HepG2 (cell line): ENCODE data around the gene TBX6. TPM values are rescaled to one million over a fixed set of nuclear protein-coding genes. Genes with fewer than 3 reads are reported as not detected.

Experiments
- ATAC-seq: fragments of 200-7000 bp; cut with Tn5 transposase; 3 replicates; pipeline ENCODE4 v1.9.1; 2020; ENCODE audit warnings: mild to moderate bottlenecking, moderate library complexity
- BruUV-seq: library from RNA; stranded (reverse); fragments of 400-500 nt; replicated peaks from 2 replicates; lab custom pipeline; 2021; lab: Mats Ljungman, UMichigan
- CTCF ChIA-PET: fragments of 300-600 bp; formaldehyde crosslinking; extraction: SDS; loops from one replicate; lab custom pipeline; 2021; ENCODE audit warnings: low total read pairs, inconsistent platforms, low intra/inter-chr PET ratio; lab: Yijun Ruan, JAX
- POLR2A ChIA-PET: fragments of 350-600 bp; sonication (Branson Sonifier 250); formaldehyde crosslinking; loops from one replicate; lab custom pipeline; 2020; ENCODE audit warnings: antibody characterized with exemption, inconsistent platforms; lab: Yijun Ruan, JAX
- DNase-seq: peaks from one replicate; pipeline ENCODE4 v3.0.0-alpha.2; 2015; ENCODE audit warnings: low spot score
- FAIRE-seq: peaks from 3 replicates; lab custom pipeline; 2011; peaks lifted over from hg19 to GRCh38; lab: Jason Lieb, UNC
- H2AFZ ChIP-seq: one replicate; pipeline ENCODE4 v1.6.1; 2011; ENCODE audit warnings: low read length, inconsistent platforms
- H3K27ac ChIP-seq: fragments of 300-600 bp; 3 replicates; pipeline ENCODE4 v1.8.0; 2011; ENCODE audit warnings: mixed run types, mild to moderate bottlenecking, mixed read lengths, low read length, inconsistent platforms; ENCODE audit not compliant: insufficient read depth; ENCODE audit errors: extremely low read length
- H3K27me3 ChIP-seq, 2 experiments: fragments of 200-600 bp in 1 of 2; 2 replicates in 1 of 2; 3 replicates in 1 of 2; pipeline versions ENCODE4 v1.6.0 to v1.8.0; 2011; ENCODE audit warnings: low read length in 2 of 2, mild to moderate bottlenecking in 2 of 2, moderate library complexity in 2 of 2, inconsistent platforms in 1 of 2; ENCODE audit not compliant: insufficient read depth in 2 of 2, control insufficient read depth in 1 of 2
- H3K36me3 ChIP-seq, 2 experiments: fragments of 200-600 bp in 1 of 2; replicated peaks in 1 of 2; 2 replicates in 1 of 2; 3 replicates in 1 of 2; pipeline versions ENCODE4 v1.5.1 to v1.8.0; 2011; ENCODE audit warnings: low read length in 2 of 2, inconsistent platforms in 1 of 2; ENCODE audit not compliant: insufficient read depth in 2 of 2, control insufficient read depth in 1 of 2
- H3K4me1 ChIP-seq: 2 replicates; pipeline ENCODE4 v1.5.1; 2012; ENCODE audit warnings: low read length, inconsistent platforms; ENCODE audit not compliant: insufficient read depth
- H3K4me2 ChIP-seq: 2 replicates; pipeline ENCODE4 v1.6.0; 2011; ENCODE audit warnings: low read depth, low read length, inconsistent platforms
- H3K4me3 ChIP-seq, 3 experiments: fragments of 200-600 bp in 1 of 3; sonication (generic), shearing (Covaris generic) in 1 of 3; replicated peaks in 1 of 3; 2 replicates each; pipeline ENCODE4 v1.5.1; 2011 to 2016; ENCODE audit warnings: low read length in 3 of 3, inconsistent platforms in 2 of 3, low read depth in 2 of 3, mild to moderate bottlenecking in 2 of 3, control low read depth in 1 of 3, mixed read lengths in 1 of 3; ENCODE audit not compliant: insufficient read depth in 1 of 3
- H3K79me2 ChIP-seq: one replicate; pipeline ENCODE4 v1.6.1; 2011; ENCODE audit warnings: low read length, inconsistent platforms; ENCODE audit not compliant: insufficient read depth
- H3K9ac ChIP-seq: 2 replicates; pipeline ENCODE4 v1.6.0; 2011; ENCODE audit warnings: mild to moderate bottlenecking, low read depth, low read length, inconsistent platforms; ENCODE audit not compliant: insufficient read depth
- H3K9me3 ChIP-seq: 2 replicates; pipeline ENCODE4 v1.5.1; 2012; ENCODE audit warnings: mild to moderate bottlenecking, low read length
- H4K20me1 ChIP-seq: 2 replicates; pipeline ENCODE4 v1.6.0; 2011; ENCODE audit warnings: inconsistent platforms, mild to moderate bottlenecking, low read length, moderate library complexity; ENCODE audit not compliant: insufficient read depth
- KDM4B ChIP-seq: sonication (generic); formaldehyde crosslinking; IDR thresholded peaks from 2 replicates; pipeline ENCODE4 v1.4.0; 2020; ENCODE audit warnings: missing genetic modification reagents
- KLF15 ChIP-seq: sonication (generic); formaldehyde crosslinking; IDR thresholded peaks from 2 replicates; pipeline ENCODE4 v1.8.1; 2023; ENCODE audit warnings: borderline replicate concordance, mild to moderate bottlenecking, inconsistent platforms, missing genetic modification reagents, mixed read lengths
- MEIS2 ChIP-seq: sonication (generic); formaldehyde crosslinking; IDR thresholded peaks from 2 replicates; pipeline ENCODE4 v1.9.0; 2021; ENCODE audit warnings: mild to moderate bottlenecking, missing genetic modification reagents
- NAIF1 ChIP-seq: sonication (generic); formaldehyde crosslinking; IDR thresholded peaks from 2 replicates; pipeline ENCODE4 v1.5.0; 2020; ENCODE audit warnings: mild to moderate bottlenecking, missing genetic modification reagents, borderline replicate concordance
- POLR2AphosphoS2 ChIP-seq: IDR thresholded peaks from 2 replicates; pipeline ENCODE4 v1.6.1; 2011; ENCODE audit warnings: low read depth, low read length, improper control_type of control experiment
- REL ChIP-seq: sonication (generic); formaldehyde crosslinking; conservative IDR thresholded peaks from 2 replicates; pipeline ENCODE4 v1.8.0; 2022; ENCODE audit warnings: mild to moderate bottlenecking, missing genetic modification reagents, moderate library complexity
- RFXAP ChIP-seq: sonication (generic); formaldehyde crosslinking; IDR thresholded peaks from 2 replicates; pipeline ENCODE4 v1.4.0; 2020; ENCODE audit warnings: missing genetic modification reagents, borderline replicate concordance
- RORA ChIP-seq: sonication (generic); formaldehyde crosslinking; IDR thresholded peaks from 2 replicates; pipeline ENCODE4 v1.5.0; 2020; ENCODE audit warnings: mild to moderate bottlenecking, missing genetic modification reagents, moderate library complexity
- U2AF2 ChIP-seq: fragments of 200-400 bp; formaldehyde crosslinking; IDR thresholded peaks from 2 replicates; pipeline ENCODE4 v1.6.1; 2017; ENCODE audit warnings: low read depth, mild to moderate bottlenecking, low read length
- ZNF160 ChIP-seq: sonication (generic); formaldehyde crosslinking; IDR thresholded peaks from 2 replicates; pipeline ENCODE4 v1.8.0; 2022; ENCODE audit warnings: mild to moderate bottlenecking, inconsistent platforms, missing genetic modification reagents
- ZNF501 ChIP-seq: sonication (generic); formaldehyde crosslinking; IDR thresholded peaks from 2 replicates; pipeline ENCODE4 v1.5.1; 2020; ENCODE audit warnings: mild to moderate bottlenecking, moderate library complexity, missing genetic modification reagents
- WGBS: methylation state at CpG from one replicate; pipeline ENCODE4 v1.1.6; 2017; ENCODE audit warnings: low lambda C conversion rate; 5-methylcytosine and 5-hydroxymethylcytosine counted together
- in situ Hi-C: cut with HindIII; loops from 2 replicates; pipeline ENCODE4 v1.10.0; 2017; ENCODE audit warnings: low pct_unique_long_range_greater_than_20kb; ENCODE audit not compliant: extremely low pct_ligation_motif_present
- intact Hi-C: fragments of 100-400 bp; cut with micrococcal nuclease; formaldehyde crosslinking; loops from one replicate; pipeline ENCODE4 v1.10.0; 2022; ENCODE audit not compliant: unreplicated experiment
- polyA plus RNA-seq, 8 experiments: library from polyadenylated mRNA; depleted of rRNA in 3 of 8; stranded (reverse) in 7 of 8; unstranded in 1 of 8; fragments of >200 nt; fragmentation: Illumina TruSeq in 4 of 8; extraction: Trizol in 4 of 8; gene quantifications; 2 replicates each; pipeline versions ENCODE4 v1.2.1 to v1.2.3, GENCODE V29; 2011 to 2016; ENCODE audit warnings: low read depth in 4 of 8, missing spikeins in 1 of 8, mixed read lengths in 1 of 8; ENCODE audit not compliant: insufficient read depth in 1 of 8
- total RNA-seq, 5 experiments: library from RNA; depleted of rRNA; stranded (reverse); fragments of >200 nt; fragmentation: Illumina TruSeq; extraction: Trizol; gene quantifications; 2 replicates each; pipeline ENCODE4 v1.2.3, GENCODE V29; 2016; ENCODE audit warnings: low read depth in 1 of 5
- TF ChIP-seq, protein P1 (sequence below): sonication (generic); formaldehyde crosslinking; IDR thresholded peaks from 2 replicates; pipeline ENCODE4 v1.5.0; 2020; ENCODE audit warnings: missing genetic modification reagents
- TF ChIP-seq, protein P2 (sequence below): sonication (generic); formaldehyde crosslinking; IDR thresholded peaks from 2 replicates; pipeline ENCODE4 v1.4.0; 2020; ENCODE audit warnings: low read depth, mild to moderate bottlenecking, missing genetic modification reagents
- TF ChIP-seq, protein P3 (sequence below): sonication (generic); formaldehyde crosslinking; IDR thresholded peaks from 2 replicates; pipeline ENCODE4 v1.4.0; 2020; ENCODE audit warnings: missing genetic modification reagents
- TF ChIP-seq, protein P4 (sequence below): sonication (generic); formaldehyde crosslinking; IDR thresholded peaks from 2 replicates; pipeline ENCODE4 v1.8.1; 2023; ENCODE audit warnings: mild to moderate bottlenecking, inconsistent platforms, moderate library complexity, missing genetic modification reagents, borderline replicate concordance

The TBX6 gene
- total and polyA plus RNA-seq, 2 of the 13 experiments (the other 11 are each of a cell fraction or from before 2014, with no cell fraction given) = 0.24 to 0.42 TPM

DNA sequence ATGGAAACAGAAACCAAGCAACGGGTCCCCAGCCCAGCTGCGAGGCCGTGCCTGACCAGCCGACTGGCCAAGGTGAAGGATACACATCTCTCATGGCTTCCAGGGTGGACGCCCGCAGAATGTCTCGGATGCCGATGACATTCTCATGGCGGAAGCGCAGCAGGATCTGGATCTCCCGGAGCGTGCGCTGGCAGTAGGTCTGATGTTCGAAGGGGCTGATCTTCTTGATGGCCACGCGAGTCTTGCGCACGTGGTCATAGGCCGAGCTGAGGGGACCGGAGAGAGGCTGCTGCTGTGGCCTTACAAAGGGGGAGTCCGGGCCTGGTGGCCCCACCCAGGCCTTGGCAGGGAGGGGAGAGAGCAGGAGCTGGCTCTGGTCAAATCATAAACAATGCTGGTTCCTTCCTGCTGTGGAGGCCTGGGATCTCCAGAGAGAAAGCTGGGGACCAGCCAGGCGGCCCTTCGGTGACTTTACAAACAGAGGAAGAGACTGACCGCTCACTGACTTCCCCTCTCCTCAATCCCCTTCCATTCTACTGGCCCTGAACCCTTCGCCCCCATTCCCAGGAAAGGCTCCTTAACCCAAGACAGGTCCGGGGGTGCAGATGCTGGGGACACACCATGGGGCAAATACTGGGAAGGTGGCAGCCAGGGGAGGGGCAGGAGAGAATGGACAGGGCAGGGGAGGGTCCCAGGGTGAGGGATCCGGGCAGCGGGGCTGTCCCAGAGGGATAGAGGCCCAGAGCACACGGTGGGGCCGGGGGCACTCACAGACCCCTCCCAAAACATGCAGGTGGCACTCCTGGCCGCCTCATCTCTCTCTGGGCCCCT lies 30.2 kb upstream of the TBX6 start:
- FAIRE-seq (no peak), DNase-seq (no peak), ATAC-seq (peak; percentile 17)
- peak overlapping the region; percentile 73 for H3K9ac ChIP-seq
- intact Hi-C loops (no loop called here), in situ Hi-C loops (no loop called here)
- H2AFZ ChIP-seq = no peak overlapping the region
- no peaks in the 10 kb centered on the region for H3K27me3 ChIP-seq
- WGBS = 77% methylated on average over 30 of the region's 31 CpGs
- H3K79me2 ChIP-seq = no peaks in the 10 kb centered on the region
- H3K4me2 ChIP-seq = peak overlapping the region; percentile 94
- H4K20me1 ChIP-seq = no peaks in the 10 kb centered on the region
- no TSS peak for BruUV-seq
- H3K9me3 ChIP-seq = no peaks in the 10 kb centered on the region
- H3K27ac ChIP-seq = peak overlapping the region; percentile 60
- peak overlapping the region; percentile 81 to 93 (median 93) for H3K4me3 ChIP-seq
- ChIA-PET POLR2A (interaction anchor here (1.5 to 2.1 kb wide), 3 partner anchors 10 to 56 kb away, joined by 4 to 8 read pairs (median 5); partner anchors contain the start of gene ALDOA), CTCF (no interaction called here)
- H3K4me1 ChIP-seq = peaks cover 55% of the 10 kb centered on the region
- peaks cover 5 to 14% of the 10 kb centered on the region in 2 experiments for H3K36me3 ChIP-seq
- TF ChIP-seq POLR2AphosphoS2 (no peak), NAIF1 (CRISPR knock-in tag) (no peak), MEIS2 (CRISPR knock-in tag) (0 out of 2 replicates have a peak, but pooled peaks have one; percentile 45), KLF15 (CRISPR knock-in tag) (no peak), RORA (CRISPR knock-in tag) (no peak), ZNF160 (0 out of 2 replicates have a peak, but pooled peaks have one; percentile 13), ZNF501 (CRISPR knock-in tag) (no peak), KDM4B (CRISPR knock-in tag) (no peak), RFXAP (CRISPR knock-in tag) (no peak), U2AF2 (no peak), REL (CRISPR knock-in tag) (0 out of 2 replicates have a peak, but pooled peaks have one; percentile 7)
- TF ChIP-seq, protein P1, sequence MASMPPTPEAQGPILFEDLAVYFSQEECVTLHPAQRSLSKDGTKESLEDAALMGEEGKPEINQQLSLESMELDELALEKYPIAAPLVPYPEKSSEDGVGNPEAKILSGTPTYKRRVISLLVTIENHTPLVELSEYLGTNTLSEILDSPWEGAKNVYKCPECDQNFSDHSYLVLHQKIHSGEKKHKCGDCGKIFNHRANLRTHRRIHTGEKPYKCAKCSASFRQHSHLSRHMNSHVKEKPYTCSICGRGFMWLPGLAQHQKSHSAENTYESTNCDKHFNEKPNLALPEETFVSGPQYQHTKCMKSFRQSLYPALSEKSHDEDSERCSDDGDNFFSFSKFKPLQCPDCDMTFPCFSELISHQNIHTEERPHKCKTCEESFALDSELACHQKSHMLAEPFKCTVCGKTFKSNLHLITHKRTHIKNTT = no peak
- TF ChIP-seq, protein P2, sequence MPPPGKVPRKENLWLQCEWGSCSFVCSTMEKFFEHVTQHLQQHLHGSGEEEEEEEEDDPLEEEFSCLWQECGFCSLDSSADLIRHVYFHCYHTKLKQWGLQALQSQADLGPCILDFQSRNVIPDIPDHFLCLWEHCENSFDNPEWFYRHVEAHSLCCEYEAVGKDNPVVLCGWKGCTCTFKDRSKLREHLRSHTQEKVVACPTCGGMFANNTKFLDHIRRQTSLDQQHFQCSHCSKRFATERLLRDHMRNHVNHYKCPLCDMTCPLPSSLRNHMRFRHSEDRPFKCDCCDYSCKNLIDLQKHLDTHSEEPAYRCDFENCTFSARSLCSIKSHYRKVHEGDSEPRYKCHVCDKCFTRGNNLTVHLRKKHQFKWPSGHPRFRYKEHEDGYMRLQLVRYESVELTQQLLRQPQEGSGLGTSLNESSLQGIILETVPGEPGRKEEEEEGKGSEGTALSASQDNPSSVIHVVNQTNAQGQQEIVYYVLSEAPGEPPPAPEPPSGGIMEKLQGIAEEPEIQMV (CRISPR knock-in tag) = no peak
- TF ChIP-seq, protein P3, sequence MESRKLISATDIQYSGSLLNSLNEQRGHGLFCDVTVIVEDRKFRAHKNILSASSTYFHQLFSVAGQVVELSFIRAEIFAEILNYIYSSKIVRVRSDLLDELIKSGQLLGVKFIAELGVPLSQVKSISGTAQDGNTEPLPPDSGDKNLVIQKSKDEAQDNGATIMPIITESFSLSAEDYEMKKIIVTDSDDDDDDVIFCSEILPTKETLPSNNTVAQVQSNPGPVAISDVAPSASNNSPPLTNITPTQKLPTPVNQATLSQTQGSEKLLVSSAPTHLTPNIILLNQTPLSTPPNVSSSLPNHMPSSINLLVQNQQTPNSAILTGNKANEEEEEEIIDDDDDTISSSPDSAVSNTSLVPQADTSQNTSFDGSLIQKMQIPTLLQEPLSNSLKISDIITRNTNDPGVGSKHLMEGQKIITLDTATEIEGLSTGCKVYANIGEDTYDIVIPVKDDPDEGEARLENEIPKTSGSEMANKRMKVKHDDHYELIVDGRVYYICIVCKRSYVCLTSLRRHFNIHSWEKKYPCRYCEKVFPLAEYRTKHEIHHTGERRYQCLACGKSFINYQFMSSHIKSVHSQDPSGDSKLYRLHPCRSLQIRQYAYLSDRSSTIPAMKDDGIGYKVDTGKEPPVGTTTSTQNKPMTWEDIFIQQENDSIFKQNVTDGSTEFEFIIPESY (CRISPR knock-in tag) = peak; percentile 20; the same call in 1 of the 2 replicates
- TF ChIP-seq, protein P4, sequence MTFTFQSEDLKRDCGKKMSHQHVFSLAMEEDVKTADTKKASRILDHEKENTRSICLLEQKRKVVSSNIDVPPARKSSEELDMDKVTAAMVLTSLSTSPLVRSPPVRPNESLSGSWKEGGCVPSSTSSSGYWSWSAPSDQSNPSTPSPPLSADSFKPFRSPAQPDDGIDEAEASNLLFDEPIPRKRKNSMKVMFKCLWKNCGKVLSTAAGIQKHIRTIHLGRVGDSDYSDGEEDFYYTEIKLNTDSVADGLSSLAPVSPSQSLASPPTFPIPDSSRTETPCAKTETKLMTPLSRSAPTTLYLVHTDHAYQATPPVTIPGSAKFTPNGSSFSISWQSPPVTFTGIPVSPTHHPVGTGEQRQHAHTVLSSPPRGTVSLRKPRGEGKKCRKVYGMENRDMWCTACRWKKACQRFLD (CRISPR knock-in tag) = 0 out of 2 replicates have a peak, but pooled peaks have one; percentile 59
